MCF 10A (cell line): ENCODE data around the gene BNIP3. TPM values are rescaled to one million over a fixed set of nuclear protein-coding genes. Genes with fewer than 3 reads are reported as not detected.
"Not testable (repeated sequence)": the region's sequence is repeated elsewhere in the genome, so short reads cannot be mapped to it uniquely, and the experiment has no call there.

ENCODE experiments used
- BruUV-seq: library from RNA; stranded (reverse); fragments of 400-500 nt; replicated peaks from 2 replicates; lab custom pipeline; 2021; lab: Mats Ljungman, UMichigan
- CTCF ChIA-PET: fragments of 300-600 bp; sonication (Branson Sonifier 250); formaldehyde crosslinking; extraction: SDS; loops from one replicate; lab custom pipeline; 2021; ENCODE audit warnings: antibody characterized with exemption, inconsistent platforms; lab: Yijun Ruan, JAX
- POLR2A ChIA-PET: fragments of 300-600, 350-650 bp; sonication (Branson Sonifier 250); formaldehyde crosslinking; extraction: SDS; loops from one replicate; lab custom pipeline; 2020; ENCODE audit warnings: antibody characterized with exemption, inconsistent platforms; lab: Yijun Ruan, JAX
- DNase-seq: peaks from one replicate; pipeline ENCODE4 v3.0.0-alpha.2; 2018; ENCODE audit not compliant: unreplicated experiment
- H3K27ac Mint-ChIP-seq: one replicate; pipeline ENCODE4 v1.8.0; 2022; ENCODE audit warnings: mild to moderate bottlenecking, low read depth, mixed read lengths; ENCODE audit not compliant: unreplicated experiment
- H3K27me3 Mint-ChIP-seq: one replicate; pipeline ENCODE4 v1.8.0; 2022; ENCODE audit warnings: mixed read lengths; ENCODE audit not compliant: insufficient read depth, unreplicated experiment
- H3K36me3 Mint-ChIP-seq: one replicate; pipeline ENCODE4 v1.8.0; 2022; ENCODE audit warnings: mild to moderate bottlenecking, moderate library complexity, mixed read lengths; ENCODE audit not compliant: insufficient read depth, unreplicated experiment
- H3K4me1 Mint-ChIP-seq: one replicate; pipeline ENCODE4 v1.8.0; 2022; ENCODE audit warnings: mixed read lengths; ENCODE audit not compliant: insufficient read depth, unreplicated experiment
- H3K4me3 Mint-ChIP-seq: one replicate; pipeline ENCODE4 v1.8.0; 2022; ENCODE audit warnings: mild to moderate bottlenecking, moderate library complexity, mixed read lengths; ENCODE audit not compliant: unreplicated experiment
- H3K9me3 Mint-ChIP-seq: one replicate; pipeline ENCODE4 v1.8.0; 2022; ENCODE audit warnings: mixed read lengths; ENCODE audit not compliant: unreplicated experiment
- intact Hi-C: fragments of 100-400 bp; cut with micrococcal nuclease; formaldehyde crosslinking; loops from 2 replicates; pipeline ENCODE4 v1.14.1; 2022
- total RNA-seq: library from RNA; stranded (reverse); gene quantifications from 2 replicates; pipeline ENCODE4 v1.2.3, GENCODE V29; 2022
- TF ChIP-seq, protein P1 (sequence below): fragments of 200-600 bp; IDR thresholded peaks from one replicate; pipeline ENCODE4 v1.8.0; 2022; ENCODE audit warnings: antibody characterized with exemption, mild to moderate bottlenecking; ENCODE audit not compliant: unreplicated experiment

Gene BNIP3
- total RNA-seq, 1 experiment from 2014 or later: 47.0 TPM

- ChIA-PET CTCF (interaction anchor here (1.3 to 2.9 kb wide), 3 partner anchors 17 to 100 kb away, joined by 3 to 12 read pairs (median 5); no protein-coding TSS in a partner anchor), POLR2A (interaction anchor here (1.9 kb wide), 1 partner anchor 22 kb away, joined by 5 read pairs; the partner anchor contains the start of gene PPP2R2D)
- BruUV-seq: no TSS peak
- Mint-ChIP-seq H3K36me3 (peaks cover 9% of the 10 kb centered on the region), H3K27me3 (no peaks in the 10 kb centered on the region), H3K9me3 (no peaks in the 10 kb centered on the region), H3K4me1 (peaks cover 40% of the 10 kb centered on the region), H3K4me3 (no peak overlapping the region), H3K27ac (no peak overlapping the region)
- intact Hi-C loops: no loop called here
- TF ChIP-seq, protein P1, sequence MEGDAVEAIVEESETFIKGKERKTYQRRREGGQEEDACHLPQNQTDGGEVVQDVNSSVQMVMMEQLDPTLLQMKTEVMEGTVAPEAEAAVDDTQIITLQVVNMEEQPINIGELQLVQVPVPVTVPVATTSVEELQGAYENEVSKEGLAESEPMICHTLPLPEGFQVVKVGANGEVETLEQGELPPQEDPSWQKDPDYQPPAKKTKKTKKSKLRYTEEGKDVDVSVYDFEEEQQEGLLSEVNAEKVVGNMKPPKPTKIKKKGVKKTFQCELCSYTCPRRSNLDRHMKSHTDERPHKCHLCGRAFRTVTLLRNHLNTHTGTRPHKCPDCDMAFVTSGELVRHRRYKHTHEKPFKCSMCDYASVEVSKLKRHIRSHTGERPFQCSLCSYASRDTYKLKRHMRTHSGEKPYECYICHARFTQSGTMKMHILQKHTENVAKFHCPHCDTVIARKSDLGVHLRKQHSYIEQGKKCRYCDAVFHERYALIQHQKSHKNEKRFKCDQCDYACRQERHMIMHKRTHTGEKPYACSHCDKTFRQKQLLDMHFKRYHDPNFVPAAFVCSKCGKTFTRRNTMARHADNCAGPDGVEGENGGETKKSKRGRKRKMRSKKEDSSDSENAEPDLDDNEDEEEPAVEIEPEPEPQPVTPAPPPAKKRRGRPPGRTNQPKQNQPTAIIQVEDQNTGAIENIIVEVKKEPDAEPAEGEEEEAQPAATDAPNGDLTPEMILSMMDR: no peak
- no peak for DNase-seq
Observed at GRCh38 chr10:131923038-131923756, 58.5 kb downstream of the BNIP3 start.

- H3K36me3 Mint-ChIP-seq: peaks cover 6% of the 10 kb centered on the region
- TF ChIP-seq, protein P1: no peak
- H3K4me1 Mint-ChIP-seq: peaks cover 42% of the 10 kb centered on the region
- no peak overlapping the region for H3K4me3 Mint-ChIP-seq
- ChIA-PET POLR2A (interaction anchor here (0.8 to 1.3 kb wide), 3 partner anchors 16 to 25 kb away, joined by 3 to 4 read pairs (median 4); no protein-coding TSS in a partner anchor), CTCF (interaction anchor here (0.7 to 1.1 kb wide), 2 partner anchors 101 to 161 kb away, joined by 3 to 4 read pairs; no protein-coding TSS in a partner anchor)
- H3K9me3 Mint-ChIP-seq: no peaks in the 10 kb centered on the region
- no peaks in the 10 kb centered on the region for H3K27me3 Mint-ChIP-seq
- peak overlapping the region; percentile 79 for H3K27ac Mint-ChIP-seq
- intact Hi-C loops: no loop called here
- DNase-seq: no peak
- BruUV-seq: no TSS peak
Observed at GRCh38 chr10:131921184-131921583, 60.5 kb downstream of the BNIP3 start.

- TF ChIP-seq, protein P1: no peak
- Mint-ChIP-seq H3K4me3 (no peak overlapping the region), H3K36me3 (peaks cover 6% of the 10 kb centered on the region), H3K9me3 (no peaks in the 10 kb centered on the region), H3K4me1 (peaks cover 42% of the 10 kb centered on the region), H3K27ac (no peak overlapping the region), H3K27me3 (no peaks in the 10 kb centered on the region)
- no peak for DNase-seq
- no TSS peak for BruUV-seq
- ChIA-PET POLR2A (interaction anchor here (0.7 to 1.3 kb wide), 4 partner anchors 16 to 25 kb away, joined by 3 to 4 read pairs (median 4); partner anchors contain the start of gene PPP2R2D), CTCF (interaction anchor here (0.6 to 1.1 kb wide), 3 partner anchors 27 to 161 kb away, joined by 3 to 4 read pairs (median 3); no protein-coding TSS in a partner anchor)
- intact Hi-C loops: no loop called here
Observed at GRCh38 chr10:131920693-131921092, 61.0 kb downstream of the BNIP3 start.

DNA sequence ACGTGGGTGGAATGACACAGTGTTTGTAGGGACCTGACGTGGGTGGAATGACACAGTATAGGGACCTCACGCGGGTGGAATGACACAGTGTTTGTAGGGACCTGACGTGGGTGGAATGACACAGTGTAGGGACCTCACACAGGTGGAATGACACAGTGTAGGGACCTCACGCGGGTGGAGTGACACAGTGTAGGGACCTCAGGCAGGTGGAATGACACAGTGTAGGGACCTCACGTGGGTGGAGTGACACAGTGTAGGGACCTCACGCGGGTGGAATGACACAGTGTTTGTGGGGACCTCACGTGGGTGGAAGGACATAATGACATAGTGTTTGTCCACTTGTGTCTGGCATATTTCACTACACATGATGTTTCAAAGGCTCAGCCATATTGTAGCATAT is 61.6 kb downstream of the BNIP3 start:
- TF ChIP-seq, protein P1: no peak
- H3K36me3 Mint-ChIP-seq: peaks cover 6% of the 10 kb centered on the region
- H3K9me3 Mint-ChIP-seq: no peaks in the 10 kb centered on the region
- peaks cover 42% of the 10 kb centered on the region for H3K4me1 Mint-ChIP-seq
- H3K4me3 Mint-ChIP-seq: no peak overlapping the region
- ChIA-PET POLR2A (interaction anchor here (0.7 to 1.0 kb wide), 3 partner anchors 19 to 26 kb away, joined by 3 to 4 read pairs (median 4); partner anchors contain the start of gene PPP2R2D), CTCF (interaction anchor here (0.6 to 1.1 kb wide), 2 partner anchors 28 to 103 kb away, joined by 3 to 4 read pairs; no protein-coding TSS in a partner anchor)
- no peak overlapping the region for H3K27ac Mint-ChIP-seq
- DNase-seq: no peak
- intact Hi-C loops: no loop called here
- H3K27me3 Mint-ChIP-seq: no peaks in the 10 kb centered on the region
- BruUV-seq: no TSS peak

- POLR2A ChIA-PET: not testable (repeated sequence)
Observed at GRCh38 chr10:131919461-131919860, 62.3 kb downstream of the BNIP3 start.

More at GRCh38 chr10:131919461-131919860, 62.3 kb downstream of the BNIP3 start:
- H3K27me3 Mint-ChIP-seq, intact Hi-C loops, BruUV-seq, H3K4me3 Mint-ChIP-seq, H3K9me3 Mint-ChIP-seq, H3K36me3 Mint-ChIP-seq, DNase-seq, CTCF ChIA-PET: not testable (repeated sequence)
- H3K27ac Mint-ChIP-seq: peak overlapping the region; percentile 59
- H3K4me1 Mint-ChIP-seq: peaks cover 42% of the 10 kb centered on the region
